SU-DHL-6 (cell line): ENCODE measurements around the gene PDE7B.

Source experiments
- H2AFZ ChIP-seq: fragments of 200-600 bp; sonication (generic); 2 replicates; pipeline ENCODE4 v1.6.1; 2014; ENCODE audit warnings: low read depth, mild to moderate bottlenecking, moderate library complexity, mixed read lengths, antibody characterized with exemption, low read length; ENCODE audit not compliant: severe bottlenecking
- H3F3A ChIP-seq: fragments of 200-600 bp; shearing (Covaris generic); 2 replicates; pipeline ENCODE4 v1.6.0; 2016; ENCODE audit warnings: antibody characterized with exemption, mild to moderate bottlenecking; ENCODE audit not compliant: insufficient read depth
- H3K27ac ChIP-seq: fragments of 200-600 bp; sonication (generic); 2 replicates; pipeline ENCODE4 v1.5.1; 2016; ENCODE audit warnings: low read depth, mild to moderate bottlenecking, low read length, moderate library complexity, mixed read lengths
- H3K27me3 ChIP-seq: fragments of 200-600 bp; sonication (generic), shearing (Covaris generic); 2 replicates; pipeline ENCODE4 v1.6.0; 2014; ENCODE audit warnings: mild to moderate bottlenecking, low read length
- H3K36me3 ChIP-seq: fragments of 200-600 bp; sonication (generic); 2 replicates; pipeline ENCODE4 v1.6.1; 2014; ENCODE audit warnings: mild to moderate bottlenecking, low read length, mixed read lengths
- H3K4me2 ChIP-seq: fragments of 300-600, 200-600 bp; shearing (Covaris generic), sonication (generic); 2 replicates; pipeline ENCODE4 v1.6.0; 2014; ENCODE audit warnings: low read length, low read depth, mild to moderate bottlenecking; ENCODE audit not compliant: poor library complexity, severe bottlenecking
- H3K4me3 ChIP-seq: fragments of 200-600 bp; sonication (generic); 2 replicates; pipeline ENCODE4 v1.5.1; 2014; ENCODE audit warnings: antibody characterized with exemption, low read length, mild to moderate bottlenecking, mixed read lengths; ENCODE audit not compliant: insufficient read depth, poor library complexity, severe bottlenecking
- H3K79me2 ChIP-seq: fragments of 200-600 bp; sonication (generic); 2 replicates; pipeline ENCODE4 v1.6.1; 2014; ENCODE audit warnings: mild to moderate bottlenecking, low read length, moderate library complexity; ENCODE audit not compliant: insufficient read depth
- H3K9ac ChIP-seq: fragments of 200-600 bp; sonication (generic); 2 replicates; pipeline ENCODE4 v1.7.0; 2014; ENCODE audit warnings: mild to moderate bottlenecking, low read length
- H3K9me2 ChIP-seq: fragments of 200-600 bp; sonication (generic); replicated peaks from 2 replicates; pipeline ENCODE4 v1.6.1; 2014; ENCODE audit warnings: low read length; ENCODE audit not compliant: insufficient read depth
- H3K9me3 ChIP-seq: fragments of 200-600 bp; sonication (generic); 2 replicates; pipeline ENCODE4 v1.6.1; 2014; ENCODE audit warnings: low read length, mixed read lengths; ENCODE audit not compliant: insufficient read depth
- H4K20me1 ChIP-seq: fragments of 200-600 bp; sonication (generic); 2 replicates; pipeline ENCODE4 v1.6.1; 2014; ENCODE audit warnings: low read depth, mild to moderate bottlenecking, antibody characterized with exemption, low read length, moderate library complexity, mixed read lengths
- CTCF ChIP-seq: fragments of 200-600 bp; sonication (generic); IDR thresholded peaks from one replicate; pipeline ENCODE4 v1.5.1; 2017; ENCODE audit warnings: antibody characterized with exemption, mild to moderate bottlenecking, low read length, moderate library complexity; ENCODE audit not compliant: insufficient read depth, poor library complexity, severe bottlenecking
- EZH2phosphoT487 ChIP-seq: fragments of 200-600 bp; sonication (generic), shearing (Covaris generic); conservative IDR thresholded peaks from 2 replicates; pipeline ENCODE4 v1.6.1; 2018; ENCODE audit warnings: mild to moderate bottlenecking, antibody characterized with exemption, low read length, moderate library complexity, mixed read lengths

The PDE7B gene

GRCh38 chr6:135828021-135828420 lies 23.5 kb upstream of the PDE7B start:
- TF ChIP-seq CTCF, result no peak
- TF ChIP-seq EZH2phosphoT487, result no peak
- Histone ChIP-seq H3K36me3 (no peaks in the 10 kb centered on the region), H3K27me3 (no peaks in the 10 kb centered on the region), H4K20me1 (no peaks in the 10 kb centered on the region), H3K4me2 (no peak overlapping the region), H3K27ac (no peak overlapping the region), H3K9me2 (no peaks in the 10 kb centered on the region), H3K9ac (no peak overlapping the region), H3K4me3 (no peak overlapping the region), H3F3A (no peaks in the 10 kb centered on the region), H2AFZ (no peak overlapping the region), H3K79me2 (no peaks in the 10 kb centered on the region), H3K9me3 (no peaks in the 10 kb centered on the region)

GRCh38 chr6:135830452-135830881 lies 21.0 kb upstream of the PDE7B start:
- Histone ChIP-seq H3K4me2 (no peak overlapping the region), H3K9ac (no peak overlapping the region), H3K9me3 (no peaks in the 10 kb centered on the region), H3K9me2 (no peaks in the 10 kb centered on the region), H3K27me3 (no peaks in the 10 kb centered on the region), H3K79me2 (no peaks in the 10 kb centered on the region), H3F3A (no peaks in the 10 kb centered on the region), H3K27ac (no peak overlapping the region), H3K36me3 (no peaks in the 10 kb centered on the region), H3K4me3 (no peak overlapping the region), H2AFZ (no peak overlapping the region), H4K20me1 (no peaks in the 10 kb centered on the region)
- no peak for TF ChIP-seq CTCF
- no peak for TF ChIP-seq EZH2phosphoT487

- no peaks in the 10 kb centered on the region for H3K27me3 ChIP-seq
- no peaks in the 10 kb centered on the region for H3K36me3 ChIP-seq
- no peaks in the 10 kb centered on the region for H3K9me3 ChIP-seq
- no peaks in the 10 kb centered on the region for H3K79me2 ChIP-seq
- H3K9me2 ChIP-seq, result no peaks in the 10 kb centered on the region
- H3F3A ChIP-seq, result no peaks in the 10 kb centered on the region
- no peak overlapping the region for H3K4me3 ChIP-seq
- H2AFZ ChIP-seq, result no peak overlapping the region
- no peak overlapping the region for H3K9ac ChIP-seq
- no peak overlapping the region for H3K4me2 ChIP-seq
- H4K20me1 ChIP-seq, result no peaks in the 10 kb centered on the region
- TF ChIP-seq EZH2phosphoT487 (no peak), CTCF (no peak)
- H3K27ac ChIP-seq, result no peak overlapping the region
Measured at GRCh38 chr6:135831016-135831415, 20.5 kb upstream of the PDE7B start.
